ENCODE measurements around the gene ARHGEF33.

DNA sequence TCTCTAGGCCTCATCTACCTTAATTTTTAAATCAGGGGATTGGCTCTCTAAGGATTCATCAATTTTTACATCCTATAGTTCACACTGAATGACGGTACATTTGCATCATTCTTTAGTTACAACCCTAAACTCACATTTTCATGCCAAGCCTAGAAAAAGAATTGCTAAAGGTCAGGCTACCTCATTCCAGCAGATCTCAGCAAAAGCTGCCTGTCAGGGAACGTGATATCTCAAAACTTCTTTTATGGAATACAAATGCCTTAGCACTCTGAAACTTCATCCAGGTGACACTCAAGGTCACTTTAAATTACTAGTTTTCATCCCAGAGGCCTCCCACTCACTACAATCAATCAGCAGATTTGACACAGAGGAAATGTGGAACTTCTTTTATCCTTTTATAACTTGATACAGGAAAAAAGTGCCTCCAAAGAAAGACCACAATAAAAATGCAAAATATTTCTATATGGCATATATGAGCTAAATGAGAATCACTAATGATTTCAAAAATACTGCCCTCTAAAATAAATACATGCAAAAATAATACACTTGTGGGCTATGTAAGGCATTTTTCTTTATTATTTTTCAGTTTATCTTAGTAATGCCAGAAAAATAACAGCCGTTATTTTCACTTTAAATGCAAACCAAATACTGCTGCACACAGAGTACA is 91.5 kb downstream of the ARHGEF33 start:
- TF ChIP-seq, protein P1, sequence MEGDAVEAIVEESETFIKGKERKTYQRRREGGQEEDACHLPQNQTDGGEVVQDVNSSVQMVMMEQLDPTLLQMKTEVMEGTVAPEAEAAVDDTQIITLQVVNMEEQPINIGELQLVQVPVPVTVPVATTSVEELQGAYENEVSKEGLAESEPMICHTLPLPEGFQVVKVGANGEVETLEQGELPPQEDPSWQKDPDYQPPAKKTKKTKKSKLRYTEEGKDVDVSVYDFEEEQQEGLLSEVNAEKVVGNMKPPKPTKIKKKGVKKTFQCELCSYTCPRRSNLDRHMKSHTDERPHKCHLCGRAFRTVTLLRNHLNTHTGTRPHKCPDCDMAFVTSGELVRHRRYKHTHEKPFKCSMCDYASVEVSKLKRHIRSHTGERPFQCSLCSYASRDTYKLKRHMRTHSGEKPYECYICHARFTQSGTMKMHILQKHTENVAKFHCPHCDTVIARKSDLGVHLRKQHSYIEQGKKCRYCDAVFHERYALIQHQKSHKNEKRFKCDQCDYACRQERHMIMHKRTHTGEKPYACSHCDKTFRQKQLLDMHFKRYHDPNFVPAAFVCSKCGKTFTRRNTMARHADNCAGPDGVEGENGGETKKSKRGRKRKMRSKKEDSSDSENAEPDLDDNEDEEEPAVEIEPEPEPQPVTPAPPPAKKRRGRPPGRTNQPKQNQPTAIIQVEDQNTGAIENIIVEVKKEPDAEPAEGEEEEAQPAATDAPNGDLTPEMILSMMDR (IDR thresholded peaks at IDR 0.05; ENCODE audit: insufficient read depth, low read length, poor library complexity, severe bottlenecking) = no peak
- TF ChIP-seq EZH2phosphoT487 (conservative IDR thresholded peaks at IDR 0.05; ENCODE audit: low read length) = no peak
